GM18907 (cell line): ENCODE results near the gene SPECC1L.
A peak's percentile ranks its signal among the peaks of the same experiment; 100 is the strongest.

Experiments used
- ATAC-seq: cut with Tn5 transposase; IDR thresholded peaks from one replicate; pipeline ENCODE4 v1.9.1; 2021; ENCODE audit warnings: mild to moderate bottlenecking, moderate library complexity; ENCODE audit not compliant: unreplicated experiment

The SPECC1L gene

DNA sequence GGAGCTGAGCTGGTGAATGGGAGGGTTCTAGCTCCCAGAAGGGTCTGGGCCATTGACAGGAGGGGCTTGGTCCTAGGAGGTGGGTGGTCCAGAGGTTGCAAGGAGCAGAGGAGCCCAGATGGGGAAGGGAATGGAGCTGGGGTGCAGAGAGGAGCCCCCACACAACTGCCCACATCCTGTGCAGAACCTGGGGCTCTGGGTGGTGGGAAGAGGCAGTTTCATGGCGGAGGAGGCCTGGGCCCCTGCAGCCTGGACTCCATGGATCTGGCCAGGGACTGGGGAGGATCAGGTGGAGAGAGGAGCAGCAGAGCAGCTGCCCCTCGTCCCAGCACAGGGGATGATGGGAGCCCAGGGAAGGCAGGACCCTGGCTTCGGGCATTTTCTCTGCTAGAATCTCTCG, 155.8 kb downstream of the SPECC1L start:
- ATAC-seq = no peak

DNA sequence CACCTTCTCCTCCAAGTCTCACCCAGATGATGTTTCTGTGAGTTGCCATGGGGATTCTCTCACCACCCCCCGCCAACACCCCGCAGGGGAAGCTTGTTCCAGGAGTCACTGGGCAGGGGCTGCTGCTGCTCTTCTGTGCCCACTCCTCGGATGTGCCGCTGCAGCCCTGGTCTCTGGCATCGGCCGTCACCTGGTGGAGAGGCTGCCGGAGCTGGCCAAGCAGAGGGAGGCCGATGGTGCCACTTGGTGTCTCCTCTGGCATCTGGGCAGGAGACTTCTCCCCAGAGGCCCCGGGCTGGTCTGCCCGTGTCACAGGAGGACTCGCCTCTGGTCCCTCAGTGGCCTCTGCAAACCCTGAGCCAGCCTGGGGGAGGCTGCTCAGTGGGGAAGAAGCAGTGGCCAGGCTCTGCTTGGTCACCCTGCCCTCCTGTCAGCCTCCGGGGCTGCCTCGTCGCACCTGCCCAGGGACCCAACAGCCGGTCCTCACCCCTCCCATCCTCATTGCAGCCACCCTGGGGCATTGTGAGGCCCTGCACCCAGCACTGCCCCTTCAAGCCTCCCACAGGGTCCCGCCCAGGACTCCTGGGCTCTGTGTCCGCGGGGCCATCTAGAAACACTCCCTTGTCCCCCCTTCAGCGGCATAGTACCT, 156.3 kb downstream of the SPECC1L start:
- no peak for ATAC-seq

DNA sequence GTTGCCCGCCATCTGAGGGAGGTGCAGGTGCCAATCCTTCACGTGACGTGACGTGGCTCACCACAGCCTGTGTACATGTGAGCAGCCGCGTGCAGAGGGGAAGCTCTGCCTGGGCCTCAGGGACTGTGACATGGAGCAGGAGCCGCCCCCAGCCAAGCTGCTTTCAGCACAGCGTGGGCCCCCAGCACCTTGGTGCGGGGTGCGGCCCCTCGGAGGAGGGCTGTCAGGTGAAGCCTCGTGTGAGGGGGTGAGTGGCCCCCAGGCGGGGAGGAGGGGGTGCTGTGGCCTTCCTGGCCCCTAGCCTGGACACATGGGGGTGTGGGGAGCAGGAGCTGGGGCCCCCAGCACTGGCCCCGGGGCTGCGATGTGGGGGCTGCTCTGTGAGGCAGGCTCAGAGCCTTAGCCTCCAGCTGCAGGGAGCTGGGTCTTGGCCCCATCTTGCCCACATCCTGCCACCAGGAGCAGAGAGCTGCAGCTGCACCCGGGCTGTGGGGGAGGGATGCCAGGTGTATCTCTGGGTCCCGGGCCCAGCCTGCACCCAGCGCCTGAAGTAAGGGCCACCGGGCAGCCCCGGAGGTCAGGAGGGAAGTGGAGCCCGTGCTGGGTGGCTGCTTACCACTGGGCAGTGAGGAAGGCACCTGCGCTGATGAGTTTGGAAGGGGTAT, 157.0 kb downstream of the SPECC1L start, which contains the start of gene ADORA2A:
TSS of gene ADORA2A (plus strand) at position 100 of the 665 bp plus-strand sequence. CDS start 5,806 bp downstream, outside the sequence.
- ATAC-seq = peak; percentile 63

DNA sequence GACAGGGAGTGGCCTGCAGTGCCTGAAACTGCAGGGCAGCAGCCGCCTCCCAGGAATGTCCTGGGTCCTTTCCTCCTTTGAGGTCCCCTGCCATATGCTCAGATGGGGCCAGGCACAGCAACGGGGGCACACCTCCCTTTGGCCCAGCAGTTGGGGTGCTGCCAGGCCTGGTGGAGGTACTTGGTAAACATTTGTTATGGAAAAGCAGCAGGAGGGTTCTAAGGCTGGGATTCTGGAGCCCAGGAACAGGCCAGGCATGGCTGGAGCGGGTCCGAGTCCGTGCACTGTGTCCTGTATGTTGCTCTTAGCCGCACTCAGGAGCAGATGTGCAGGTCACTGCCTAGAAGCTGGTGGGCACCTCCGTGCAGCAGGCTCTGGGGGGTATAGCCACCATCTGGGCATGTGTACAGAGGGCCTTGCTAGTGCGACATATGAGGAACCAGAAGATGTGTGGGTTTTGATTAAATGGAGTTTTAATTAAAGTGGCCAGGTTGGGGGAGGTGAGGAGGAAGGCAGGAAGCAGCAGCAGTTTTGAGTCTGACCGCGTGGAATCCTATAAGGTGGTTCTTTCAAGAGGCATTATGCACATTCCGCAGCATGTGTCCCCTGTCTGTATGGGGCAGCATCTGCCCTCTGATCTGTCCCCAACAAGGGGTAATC, 158.2 kb downstream of the SPECC1L start:
- no peak for ATAC-seq

DNA sequence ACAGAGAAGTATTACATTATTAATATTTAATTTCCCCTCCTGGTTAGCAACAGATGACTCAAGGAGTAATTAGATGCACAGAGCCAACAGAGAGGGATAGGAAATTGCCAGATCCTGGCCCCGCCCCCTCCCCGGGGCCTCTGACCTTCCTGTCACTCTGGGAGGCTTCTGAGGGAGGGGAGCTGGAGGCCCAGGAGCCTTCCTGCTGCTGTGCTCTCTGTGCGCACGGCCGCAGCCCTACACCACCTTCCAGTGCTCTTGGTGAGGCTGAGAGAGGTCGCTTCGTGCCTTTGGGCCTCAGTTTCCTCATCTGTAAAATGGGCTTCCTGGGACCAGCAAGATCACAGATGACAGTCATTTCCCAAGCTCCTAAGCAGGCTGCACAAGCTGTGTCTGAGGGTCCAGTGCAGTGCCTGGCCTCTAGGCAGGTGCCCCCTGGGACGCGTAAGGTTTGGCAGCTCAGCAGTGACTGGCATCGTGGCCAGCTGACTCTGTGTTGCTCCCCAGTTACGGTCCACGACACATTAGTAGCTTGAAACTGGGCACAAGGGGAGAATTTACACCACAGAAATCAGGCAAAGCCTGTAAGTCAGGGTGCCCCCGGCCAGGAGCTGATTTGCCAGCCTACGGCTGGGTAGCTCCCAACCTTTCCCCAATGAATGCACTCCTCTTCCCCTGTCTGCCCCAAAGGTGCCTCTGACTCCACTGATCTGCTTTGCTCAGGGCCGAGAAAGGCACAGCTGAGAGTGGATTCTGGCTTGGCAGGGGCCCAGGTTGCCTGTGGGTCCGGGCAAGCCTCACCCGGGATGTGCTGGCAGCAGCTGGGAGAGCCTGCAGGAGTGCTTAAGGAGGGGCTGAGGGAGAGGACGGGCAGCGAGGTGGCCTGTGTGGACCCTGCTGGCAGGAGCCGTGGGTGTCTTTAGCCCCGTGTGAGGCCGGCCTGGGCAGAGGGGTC, 159.1 kb downstream of the SPECC1L start:
- no peak for ATAC-seq

DNA sequence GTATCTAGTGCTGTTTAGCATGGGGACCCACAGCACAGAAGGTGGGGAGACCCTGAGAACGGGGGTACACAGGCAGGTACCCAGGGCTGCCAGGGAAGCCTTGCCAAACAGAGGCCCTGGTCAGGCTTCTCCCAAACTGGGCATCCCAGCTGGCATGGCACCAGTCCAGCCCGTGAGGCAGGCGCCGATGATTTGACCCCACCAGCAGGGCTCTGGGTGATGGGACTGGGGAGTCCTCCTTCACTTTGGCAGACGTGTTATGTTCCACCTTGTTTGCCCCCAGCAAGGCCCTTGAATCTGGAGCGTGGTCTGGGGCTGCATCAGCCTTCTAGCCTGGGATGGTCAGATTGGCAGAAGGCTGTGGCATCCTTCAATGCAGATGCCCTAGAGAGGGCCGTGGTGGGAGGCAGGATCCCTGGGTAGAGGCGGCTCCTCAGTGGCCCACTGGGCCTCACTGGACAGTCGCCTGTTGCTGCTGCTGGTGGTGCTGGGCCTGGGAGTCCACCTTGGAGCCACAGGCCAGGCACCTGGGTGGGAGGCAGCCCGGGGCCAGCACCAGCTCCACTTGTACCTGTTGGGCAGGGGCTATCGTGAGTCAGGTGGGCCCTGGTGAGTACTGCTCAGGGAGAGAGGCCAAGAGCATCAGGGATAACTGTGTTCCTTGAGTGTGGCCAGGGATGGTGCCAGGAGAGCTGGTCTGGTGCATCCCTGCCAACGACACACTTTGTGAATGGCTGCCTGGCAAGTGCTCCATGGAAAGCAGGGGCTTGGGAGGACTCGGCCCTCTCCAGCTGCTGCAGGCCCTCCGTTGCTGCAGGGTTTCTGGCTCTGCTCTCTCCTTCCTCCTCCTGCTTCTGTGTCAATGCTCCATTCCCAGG, 160.0 kb downstream of the SPECC1L start:
- ATAC-seq = no peak

DNA sequence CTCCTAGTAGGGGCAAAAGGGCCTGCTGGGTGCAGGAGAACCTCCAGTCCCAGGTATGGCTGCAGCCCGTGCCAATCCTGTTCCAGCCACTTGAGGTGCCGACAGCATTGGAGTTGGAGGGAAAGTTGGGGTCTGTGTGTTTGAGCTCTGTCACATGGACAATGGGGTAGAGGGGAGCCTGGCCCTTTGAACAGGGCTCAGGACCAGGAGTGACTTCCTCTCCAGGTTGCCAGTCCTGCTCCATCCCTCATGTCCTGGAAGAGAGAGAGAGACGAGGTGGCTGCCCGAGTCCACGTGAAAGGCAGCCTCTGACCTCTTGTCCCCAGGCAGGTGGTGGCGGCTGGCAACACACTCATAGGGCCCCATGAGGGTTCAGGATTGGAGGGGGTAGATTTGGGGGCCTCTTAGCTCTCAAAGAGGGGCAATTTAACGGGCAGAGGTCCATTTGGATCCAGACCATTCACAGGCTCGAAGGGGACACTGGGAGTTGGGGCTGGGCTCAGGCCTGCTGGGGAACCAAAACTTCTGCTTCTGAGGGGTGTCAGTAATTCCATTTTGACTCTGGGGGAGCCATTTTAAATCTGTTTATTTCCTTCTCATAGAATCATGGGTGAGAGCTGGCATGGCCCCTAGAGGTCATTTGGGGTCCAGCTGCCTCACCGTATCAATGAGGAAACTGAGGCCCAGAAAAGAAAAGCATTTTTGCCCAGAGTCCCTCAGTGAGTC, 160.8 kb downstream of the SPECC1L start:
- no peak for ATAC-seq

DNA sequence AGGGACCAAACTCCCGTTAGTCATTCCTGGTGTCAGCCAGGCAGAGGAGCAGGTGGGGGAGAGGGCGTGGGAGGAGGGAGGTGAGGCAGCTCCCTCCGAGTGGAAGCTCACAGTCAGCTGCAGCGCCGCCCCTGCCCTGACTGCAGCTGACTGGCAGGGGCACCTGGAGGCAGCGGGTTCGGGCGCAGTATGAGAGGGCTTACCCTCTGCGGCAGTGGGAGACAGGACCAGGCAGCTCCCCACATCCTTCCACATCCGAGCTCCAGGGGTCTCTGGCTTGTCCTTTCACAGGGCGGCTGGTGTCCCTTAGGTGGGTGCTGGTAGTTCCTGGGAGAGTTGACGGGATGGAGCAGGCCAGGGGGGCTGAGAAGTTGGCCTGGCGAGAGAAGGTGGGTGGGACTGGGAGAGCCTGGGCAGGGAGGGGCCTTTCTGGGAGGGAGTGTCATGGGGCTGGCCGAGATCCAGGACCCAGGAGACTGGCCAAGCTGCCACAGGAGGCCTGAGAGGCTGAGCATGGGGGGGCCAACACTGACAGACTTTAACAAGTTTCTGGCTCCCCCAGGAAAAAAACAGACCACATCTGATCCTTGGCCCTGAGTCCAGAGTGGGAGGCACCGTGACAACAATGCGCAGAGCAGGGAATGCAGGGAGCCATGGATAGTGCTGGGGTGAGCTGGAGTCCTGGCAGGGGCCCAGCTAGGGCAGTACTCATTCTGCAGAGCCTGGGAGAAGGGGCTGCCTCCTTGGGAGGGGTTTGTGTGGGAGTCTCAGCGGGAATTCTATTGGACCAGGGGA, 161.6 kb downstream of the SPECC1L start:
- ATAC-seq = no peak

DNA sequence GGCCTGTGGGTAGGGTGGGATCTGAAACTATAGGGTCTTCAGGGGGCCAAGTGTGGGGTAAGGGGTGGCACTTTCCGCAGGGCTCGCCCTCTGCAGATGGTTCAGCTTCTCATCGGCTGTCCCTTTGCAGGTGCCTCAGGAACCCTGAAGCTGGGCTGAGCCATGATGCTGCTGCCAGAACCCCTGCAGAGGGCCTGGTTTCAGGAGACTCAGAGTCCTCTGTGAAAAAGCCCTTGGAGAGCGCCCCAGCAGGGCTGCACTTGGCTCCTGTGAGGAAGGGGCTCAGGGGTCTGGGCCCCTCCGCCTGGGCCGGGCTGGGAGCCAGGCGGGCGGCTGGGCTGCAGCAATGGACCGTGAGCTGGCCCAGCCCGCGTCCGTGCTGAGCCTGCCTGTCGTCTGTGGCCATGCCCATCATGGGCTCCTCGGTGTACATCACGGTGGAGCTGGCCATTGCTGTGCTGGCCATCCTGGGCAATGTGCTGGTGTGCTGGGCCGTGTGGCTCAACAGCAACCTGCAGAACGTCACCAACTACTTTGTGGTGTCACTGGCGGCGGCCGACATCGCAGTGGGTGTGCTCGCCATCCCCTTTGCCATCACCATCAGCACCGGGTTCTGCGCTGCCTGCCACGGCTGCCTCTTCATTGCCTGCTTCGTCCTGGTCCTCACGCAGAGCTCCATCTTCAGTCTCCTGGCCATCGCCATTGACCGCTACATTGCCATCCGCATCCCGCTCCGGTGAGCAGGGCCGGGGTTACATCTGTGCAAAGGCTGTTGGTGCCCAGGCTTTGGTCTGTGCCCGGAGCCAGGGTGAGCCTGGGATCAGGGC, 162.6 kb downstream of the SPECC1L start:
- ATAC-seq = no peak

DNA sequence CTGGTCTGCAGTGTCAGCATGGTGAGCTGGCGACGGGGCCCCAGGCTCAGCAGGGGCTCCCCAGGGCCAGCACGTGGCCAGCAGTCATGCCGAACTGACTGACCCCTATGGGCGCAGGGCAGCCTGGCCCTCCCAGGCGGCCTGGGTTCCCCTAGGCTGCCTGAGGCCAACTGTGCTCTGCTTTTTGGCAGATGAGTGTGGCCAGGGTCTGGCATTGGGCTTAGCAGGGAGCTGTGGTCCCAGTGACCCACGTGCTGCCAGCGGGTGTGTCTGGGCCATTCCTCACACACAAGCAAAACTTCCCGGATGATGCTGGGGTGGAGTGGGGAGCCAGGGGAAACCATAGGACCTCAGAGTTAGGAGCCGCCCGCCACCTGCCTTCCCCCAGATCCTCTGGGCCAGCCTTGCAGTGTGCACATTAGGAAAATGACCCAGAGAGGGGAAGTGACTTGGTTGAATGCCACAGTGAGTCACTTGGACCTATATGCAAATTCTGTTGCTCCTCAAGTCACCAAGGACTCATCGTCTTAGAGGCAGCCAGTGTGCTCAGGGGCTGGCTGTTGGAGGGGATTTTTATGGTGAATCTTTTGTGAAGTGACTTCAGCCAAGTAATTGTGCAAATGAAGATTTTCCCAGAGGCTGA, 163.3 kb downstream of the SPECC1L start:
- peak; percentile 62 for ATAC-seq

DNA sequence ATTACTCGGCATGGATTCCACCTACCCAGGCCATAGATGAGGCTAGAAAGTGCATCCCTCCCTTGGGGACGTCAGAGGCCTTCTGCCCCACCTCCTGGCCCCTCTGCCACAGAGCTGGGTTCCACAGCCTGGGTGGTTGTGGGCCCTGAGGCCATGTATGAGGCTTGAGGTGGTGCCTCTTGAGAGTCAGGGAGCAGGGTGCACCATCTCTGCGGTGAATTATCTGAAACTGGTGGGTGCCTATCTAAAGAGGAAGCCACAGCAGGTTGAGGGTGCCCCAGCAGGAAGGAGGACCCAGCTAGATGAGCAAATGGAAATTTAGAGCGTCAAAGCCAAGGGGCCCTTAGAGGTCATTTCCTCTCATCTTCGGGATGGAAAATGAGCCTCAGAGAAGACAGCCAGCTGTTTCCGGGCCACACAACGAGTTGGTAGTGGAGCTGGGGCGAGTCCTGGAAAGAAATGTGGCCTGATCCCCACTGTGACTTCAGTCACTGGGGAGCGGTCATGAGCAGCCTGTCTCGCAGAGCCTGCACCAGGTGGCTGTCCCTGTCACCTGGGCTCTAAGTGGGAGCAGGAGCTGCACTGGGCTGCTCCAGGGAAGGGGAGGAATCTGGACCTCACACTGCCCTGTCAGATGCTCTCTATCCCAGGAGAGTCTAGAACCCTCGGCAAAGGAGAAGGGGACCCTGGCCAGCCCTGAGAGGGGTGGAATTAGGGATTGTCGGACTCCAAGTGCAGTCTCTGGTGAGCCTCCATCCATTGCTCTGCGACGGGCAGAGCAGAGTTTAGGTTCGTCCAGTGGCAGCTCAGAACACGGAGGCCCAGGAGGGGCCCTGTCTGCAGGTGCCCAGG, 164.1 kb downstream of the SPECC1L start:
- peak; percentile 61 for ATAC-seq

DNA sequence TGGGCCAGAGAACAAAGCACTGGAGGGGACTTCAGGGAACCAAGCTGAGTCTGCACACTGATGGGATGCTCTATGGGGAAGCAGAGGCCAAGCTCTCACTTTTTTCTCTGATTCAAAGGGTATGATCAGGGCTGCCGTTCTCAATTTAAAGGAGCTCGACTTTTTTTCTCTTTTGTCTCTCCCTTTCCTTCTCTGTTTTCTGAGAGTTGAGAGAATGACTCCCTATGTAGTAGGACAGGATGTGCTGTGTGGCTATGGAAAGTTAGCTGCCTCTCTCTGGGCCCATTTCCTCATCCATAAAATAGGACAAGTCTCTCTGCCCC, 164.7 kb downstream of the SPECC1L start:
- no peak for ATAC-seq

DNA sequence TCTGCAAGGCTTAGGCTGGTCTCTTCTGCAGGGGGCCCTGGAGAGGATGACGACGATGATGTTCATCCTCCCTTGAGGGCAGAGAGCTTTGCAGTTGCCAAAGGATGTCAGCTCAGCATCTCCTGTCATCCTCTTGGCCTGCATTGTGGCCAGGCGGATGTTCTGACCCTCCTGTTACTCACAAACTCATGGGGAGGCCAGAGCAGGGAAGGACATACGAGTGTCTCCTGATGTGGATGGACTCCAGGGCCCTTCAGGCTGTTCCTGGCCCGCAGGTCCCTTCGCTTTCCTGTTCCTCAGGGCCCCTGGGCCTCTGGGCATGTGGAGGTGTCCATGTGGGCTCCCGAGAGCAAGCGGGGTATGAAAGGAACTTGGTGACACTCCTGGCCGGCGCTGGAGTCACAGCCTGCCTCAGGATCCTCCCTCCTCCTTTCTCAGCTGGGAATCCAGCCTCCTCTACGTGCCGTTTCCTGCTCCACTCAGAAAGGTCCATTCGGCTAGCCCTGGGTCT, 165.3 kb downstream of the SPECC1L start:
- no peak for ATAC-seq

DNA sequence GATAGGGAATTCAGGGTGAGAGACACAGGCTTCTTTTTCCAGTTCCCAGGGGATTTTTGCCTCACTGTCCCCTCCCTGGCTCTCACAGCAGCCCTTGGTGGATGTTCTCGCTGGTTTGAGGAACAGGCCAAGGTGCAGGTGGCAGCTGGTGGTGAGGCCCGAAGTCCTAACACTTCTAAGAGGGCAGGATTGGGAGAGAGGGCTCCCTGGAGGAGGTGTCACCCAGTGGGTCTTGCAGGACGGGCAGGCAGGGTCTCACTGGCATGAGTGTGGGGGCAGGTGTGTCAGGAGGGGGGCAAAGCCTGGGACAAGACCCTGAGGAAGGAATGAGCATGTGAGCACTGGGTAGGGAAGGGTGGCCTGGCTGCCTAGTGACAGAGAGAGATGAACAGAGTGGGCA, 165.9 kb downstream of the SPECC1L start:
- no peak for ATAC-seq

DNA sequence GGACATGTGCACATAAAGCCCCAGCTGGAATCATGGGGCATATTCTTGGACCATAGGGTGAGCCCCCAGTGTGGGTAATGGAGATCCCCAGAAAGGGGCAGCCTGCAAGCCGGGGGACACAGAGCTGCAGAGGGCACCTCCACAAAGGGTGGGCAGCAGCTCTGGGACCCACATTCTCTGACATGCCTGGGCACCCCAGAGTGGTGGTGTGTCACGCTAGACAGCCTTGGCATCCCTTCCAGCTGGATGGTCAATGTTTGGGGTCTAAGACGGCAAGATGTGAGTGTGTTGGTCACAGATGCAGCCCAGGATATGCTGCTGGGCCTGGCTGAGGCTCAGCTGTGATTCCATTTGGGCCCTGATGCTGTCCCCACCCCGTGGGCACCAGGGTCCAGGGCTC, 166.5 kb downstream of the SPECC1L start:
- no peak for ATAC-seq

DNA sequence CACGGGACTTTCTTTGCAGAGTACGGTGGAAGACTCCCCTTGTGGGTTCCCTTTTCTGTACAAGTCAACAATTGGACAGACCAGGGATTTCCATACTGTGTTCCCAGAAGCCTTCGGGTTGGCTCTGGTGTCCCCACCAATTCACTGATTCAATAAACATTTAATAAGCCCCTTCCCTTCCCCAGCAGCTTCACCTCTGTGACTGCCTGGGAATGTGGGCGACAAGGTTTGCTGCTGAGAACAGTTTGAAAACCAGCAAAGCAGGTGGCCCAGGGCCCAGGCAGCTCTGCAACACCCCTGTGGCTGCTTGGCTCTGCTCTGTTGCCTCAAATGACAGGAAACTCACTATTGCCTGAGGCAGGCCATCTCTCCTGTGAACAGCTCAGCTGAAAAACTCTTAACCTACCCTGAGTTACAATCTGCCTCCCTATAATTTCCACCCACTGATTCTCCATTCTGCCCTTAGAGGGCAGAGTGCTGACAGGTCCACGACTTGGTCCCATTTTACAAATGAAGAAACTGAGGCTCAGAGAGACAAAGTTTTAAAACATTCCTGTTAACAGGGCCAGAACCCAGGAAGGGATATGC, 167.2 kb downstream of the SPECC1L start:
- peak; percentile 23 for ATAC-seq
